Right lung (tissue), 10 donors: ENCODE measurements around the gene SPDYE5. TPM values are rescaled to one million over a fixed set of nuclear protein-coding genes. Genes with fewer than 3 reads are reported as not detected.
"Not testable (repeated sequence)": the region's sequence is repeated elsewhere in the genome, so short reads cannot be mapped to it uniquely, and the experiment has no call there.

Source experiments
- DNase-seq, 2 donors: peaks; one replicate each; pipeline ENCODE4 v3.0.0-alpha.2; 2013
- long read RNA-seq, 8 donors: transcript quantifications; one replicate each; lab custom pipeline, GENCODE V29; 2026
- polyA plus RNA-seq, 5 donors: library from polyadenylated mRNA; unstranded; fragments of 120-200 nt; gene quantifications; one replicate each; pipeline versions ENCODE4 v1.2.1 to v1.2.3, GENCODE V29; 2013; ENCODE audit warnings: inconsistent platforms in 1 of 5, low replicate concordance in 1 of 5; ENCODE audit not compliant: insufficient read length in 5 of 5, insufficient read depth in 1 of 5

Gene SPDYE5
- polyA plus RNA-seq: 1 to 10 TPM; 3.0 to 7.0 (median 4.3) TPM
- long read RNA-seq, donor 1, partial matches to known transcripts: 6 of 6 reads
- long read RNA-seq, donor 1, other reads (novel, unspliced or antisense): 0 of 6 reads
- long read RNA-seq, donor 2: 0 reads
- long read RNA-seq, donor 3, partial matches to known transcripts: 5 of 5 reads
- long read RNA-seq, donor 3, other reads (novel, unspliced or antisense): 0 of 5 reads
- long read RNA-seq, donor 4, partial matches to known transcripts: 10 of 10 reads
- long read RNA-seq, donor 4, other reads (novel, unspliced or antisense): 0 of 10 reads
- long read RNA-seq, donor 5: 0 reads
- long read RNA-seq, donor 6: 0 reads
- long read RNA-seq, donor 7: 0 reads
- long read RNA-seq, donor 8: 0 reads

GRCh38 chr7:75492020-75492419, at the start of gene SPDYE5:
Gene SPDYE5, plus strand, starts transcription at chr7:75492320. Its CDS starts 1,728 bp downstream, at chr7:75494048.
- DNase-seq: not testable (repeated sequence)

GRCh38 chr7:75442465-75443111, 49.5 kb upstream of the SPDYE5 start:
- DNase-seq: peak; percentile 13 to 21

GRCh38 chr7:75449946-75450345, 42.2 kb upstream of the SPDYE5 start:
- DNase-seq: not testable (repeated sequence)

GRCh38 chr7:75452494-75452955, 39.6 kb upstream of the SPDYE5 start:
- not testable (repeated sequence) for DNase-seq

GRCh38 chr7:75456403-75456802, 35.7 kb upstream of the SPDYE5 start:
- DNase-seq: not testable (repeated sequence)

- not testable (repeated sequence) for DNase-seq
These were observed 34.1 kb upstream of the SPDYE5 start for GRCh38 chr7:75458034-75458433.

GRCh38 chr7:75460541-75460940, 31.6 kb upstream of the SPDYE5 start:
- DNase-seq: not testable (repeated sequence)

GRCh38 chr7:75470166-75470565, 22.0 kb upstream of the SPDYE5 start:
- not testable (repeated sequence) for DNase-seq

GRCh38 chr7:75477457-75477856, 14.7 kb upstream of the SPDYE5 start:
- not testable (repeated sequence) for DNase-seq

GRCh38 chr7:75480313-75480712, 11.8 kb upstream of the SPDYE5 start:
- not testable (repeated sequence) for DNase-seq

- DNase-seq: peak in 1 of 2 donors; percentile 6
These were observed 6.7 kb upstream of the SPDYE5 start for GRCh38 chr7:75485355-75485978.

GRCh38 chr7:75485979-75486643, 6.0 kb upstream of the SPDYE5 start, which contains the start of gene POM121C:
Gene POM121C, minus strand, starts transcription at chr7:75486299. Its CDS starts 44,803 bp downstream, at chr7:75441496.
- DNase-seq: peak; percentile 90 to 92

- not testable (repeated sequence) for DNase-seq
These were observed 16.9 kb downstream of the SPDYE5 start for GRCh38 chr7:75509033-75509432.

GRCh38 chr7:75518842-75519241, 26.7 kb downstream of the SPDYE5 start:
- DNase-seq: not testable (repeated sequence)

GRCh38 chr7:75521727-75522126, 29.6 kb downstream of the SPDYE5 start:
- DNase-seq: not testable (repeated sequence)

GRCh38 chr7:75527224-75527722, 35.2 kb downstream of the SPDYE5 start:
- DNase-seq: peak in 1 of 2 donors; percentile 2

GRCh38 chr7:75531359-75531821, 39.3 kb downstream of the SPDYE5 start:
- no peak for DNase-seq

- DNase-seq: no peak
These were observed 40.5 kb downstream of the SPDYE5 start for GRCh38 chr7:75532639-75533038.

- no peak for DNase-seq
These were observed 41.8 kb downstream of the SPDYE5 start for GRCh38 chr7:75533926-75534325.

- DNase-seq: peak; percentile 19 to 52
These were observed 42.7 kb downstream of the SPDYE5 start for GRCh38 chr7:75534727-75535307.

- no peak for DNase-seq
These were observed 44.4 kb downstream of the SPDYE5 start for GRCh38 chr7:75536491-75536890.
